GM18502 (cell line): Measurements from ENCODE around the gene NAV3.

Experiments
- ATAC-seq: cut with Tn5 transposase; IDR thresholded peaks from one replicate; pipeline ENCODE4 v1.9.1; 2021; ENCODE audit warnings: mild to moderate bottlenecking; ENCODE audit not compliant: unreplicated experiment, poor library complexity

NAV3 gene

DNA sequence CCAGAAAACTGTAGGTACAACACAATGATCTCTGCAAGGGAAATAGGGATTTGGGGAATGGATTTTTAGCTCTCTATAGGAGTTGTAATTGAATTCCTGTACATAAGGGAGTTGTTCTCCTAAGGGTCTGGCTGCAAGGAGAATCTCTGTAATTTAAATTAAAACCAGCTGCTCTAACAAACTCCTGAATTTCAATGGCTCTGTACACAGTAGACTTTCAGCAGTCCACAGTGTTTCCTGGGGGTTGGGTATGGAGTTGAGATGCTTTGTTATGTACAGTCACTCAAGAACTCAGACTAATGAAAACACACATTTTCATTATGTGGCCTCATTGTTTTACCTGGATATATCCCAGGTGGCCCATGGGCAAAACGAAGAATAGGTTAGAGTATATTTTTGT is 93.2 kb downstream of the NAV3 start:
- no peak for ATAC-seq

DNA sequence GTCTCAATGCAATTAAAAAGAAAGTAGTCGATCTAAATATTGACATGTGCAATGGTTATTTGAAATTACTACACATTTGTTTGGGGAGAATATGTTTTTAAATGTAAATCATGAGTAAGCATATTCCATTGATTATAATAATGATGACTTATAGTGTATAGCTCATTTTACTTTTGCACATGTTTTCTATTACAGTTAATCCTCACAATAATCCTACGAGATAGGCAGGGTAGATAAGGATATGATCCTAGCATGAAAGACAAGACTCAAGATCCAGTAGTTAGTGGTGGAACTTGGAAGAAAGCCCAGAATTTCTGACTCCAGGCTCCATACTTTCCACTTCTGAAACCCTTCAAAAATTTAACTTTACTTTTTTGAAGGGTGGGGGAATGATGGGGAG is 94.0 kb downstream of the NAV3 start:
- no peak for ATAC-seq

DNA sequence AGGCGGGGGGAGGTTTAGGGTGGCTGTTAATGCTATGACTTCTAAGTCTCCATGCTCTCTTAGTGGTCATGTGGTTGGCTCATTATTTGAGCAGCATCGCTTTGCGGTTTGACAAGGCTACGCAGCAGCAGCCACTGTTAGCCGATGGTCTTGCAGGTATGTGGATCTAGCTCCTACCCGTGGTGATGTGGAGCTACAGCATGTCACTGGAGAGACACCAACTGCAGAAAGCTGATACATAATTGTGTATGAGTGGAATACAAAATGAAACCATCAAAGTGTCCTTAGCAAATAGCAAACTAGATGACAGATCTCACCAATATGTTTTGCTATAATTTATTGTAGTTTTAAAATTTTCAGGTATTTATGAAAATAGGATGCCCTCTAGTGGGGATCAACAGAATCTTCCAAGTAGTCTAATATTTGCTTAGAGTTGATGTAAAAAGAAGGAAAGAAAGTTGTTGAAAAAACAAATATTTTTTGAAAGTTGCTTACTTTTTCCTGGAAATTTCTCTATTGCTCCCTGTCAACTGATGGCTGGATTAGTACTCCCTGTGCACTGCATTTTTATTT is 94.9 kb downstream of the NAV3 start:
- peak; percentile 100 for ATAC-seq

DNA sequence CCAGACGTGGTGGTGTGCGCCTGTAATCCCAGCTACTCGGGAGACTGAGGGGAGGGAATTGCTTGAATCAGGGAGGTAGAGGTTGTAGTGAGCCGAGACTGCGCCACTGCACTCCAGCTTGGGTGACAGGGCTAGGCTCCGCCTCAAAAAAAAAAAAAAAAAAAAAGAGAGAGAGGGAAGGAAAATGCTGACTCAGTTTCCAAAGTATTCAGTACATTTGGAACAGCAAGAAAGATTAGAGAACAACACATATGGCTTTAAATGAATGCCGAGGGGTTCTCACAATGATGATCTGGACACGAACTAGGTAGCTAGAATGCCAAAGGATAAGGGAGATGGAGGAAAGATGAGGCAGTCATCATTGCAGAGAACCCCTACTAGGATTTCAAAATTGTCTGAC is 97.4 kb downstream of the NAV3 start:
- no peak for ATAC-seq

DNA sequence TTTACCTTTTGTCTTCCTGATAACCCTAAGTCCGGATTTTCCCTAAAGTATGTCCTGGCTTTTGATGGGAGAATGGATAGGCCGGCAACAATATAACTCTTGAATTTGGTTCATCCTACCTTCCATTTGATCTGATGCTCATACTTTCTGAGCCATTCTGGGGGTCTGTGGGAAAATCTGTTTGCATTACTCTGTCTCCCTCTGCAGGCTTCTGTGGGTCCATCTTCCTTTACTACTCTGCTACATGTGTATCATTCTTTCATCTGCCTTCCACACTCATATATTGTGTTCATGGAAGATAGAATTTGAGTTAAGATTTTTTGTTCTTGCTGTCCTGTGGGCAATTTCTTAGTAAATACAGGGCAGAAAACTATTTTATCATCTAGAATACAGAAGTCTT is 101.5 kb downstream of the NAV3 start:
- ATAC-seq, result no peak

DNA sequence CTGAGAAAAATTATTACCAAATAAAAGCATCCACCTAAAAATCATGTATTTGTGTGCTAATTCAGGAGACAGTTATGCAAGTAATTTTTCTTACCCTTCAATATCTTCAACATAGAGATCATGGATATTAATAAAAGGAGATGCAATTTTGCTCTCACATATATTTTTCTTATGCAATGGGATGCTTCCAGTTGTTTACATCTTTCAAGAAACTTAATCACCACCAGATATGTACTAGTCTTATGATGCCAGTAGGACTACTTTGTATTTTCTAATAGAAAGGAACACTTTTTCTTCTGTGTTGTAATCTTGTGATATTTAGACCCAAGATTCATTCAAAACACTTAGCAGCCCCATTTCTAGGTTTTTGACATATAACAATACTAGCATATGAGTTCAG is 107.6 kb downstream of the NAV3 start:
- no peak for ATAC-seq

DNA sequence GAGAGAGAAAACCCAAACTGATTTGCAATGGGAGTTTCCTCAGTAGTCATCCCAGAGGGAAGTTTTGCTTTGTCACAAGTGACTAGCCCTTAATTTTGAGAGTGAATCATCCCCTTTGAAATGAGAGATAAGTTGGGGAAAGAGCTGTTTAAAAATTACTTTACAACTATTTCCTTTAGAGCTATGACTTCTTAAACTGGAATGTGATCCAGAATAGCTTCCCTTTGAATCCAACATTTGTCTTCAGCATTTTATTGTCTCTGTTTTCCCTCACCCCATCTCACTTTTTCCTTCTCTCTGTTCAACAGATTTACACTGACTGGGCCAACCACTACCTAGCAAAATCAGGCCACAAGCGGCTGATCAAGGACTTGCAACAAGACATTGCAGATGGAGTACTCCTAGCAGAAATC is 109.3 kb downstream of the NAV3 start:
- no peak for ATAC-seq

DNA sequence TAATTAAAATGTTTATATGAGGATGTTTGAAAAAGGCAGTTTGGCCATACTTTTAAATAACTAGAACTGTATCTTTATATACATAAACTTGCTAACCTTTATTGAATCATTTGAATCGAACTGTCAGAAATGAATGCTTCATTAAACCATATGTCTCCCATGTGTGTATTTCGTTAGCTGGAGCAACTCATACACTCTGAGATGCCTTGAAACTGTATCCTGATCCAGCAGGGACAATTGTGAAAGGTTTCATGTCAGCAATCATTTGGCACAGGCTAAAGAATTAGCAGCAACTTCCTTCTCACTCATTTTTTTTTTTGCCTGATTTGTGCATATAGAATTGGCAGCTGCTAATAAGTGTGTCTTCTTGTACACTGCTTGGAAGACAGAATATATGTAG is 109.9 kb downstream of the NAV3 start:
- no peak for ATAC-seq

DNA sequence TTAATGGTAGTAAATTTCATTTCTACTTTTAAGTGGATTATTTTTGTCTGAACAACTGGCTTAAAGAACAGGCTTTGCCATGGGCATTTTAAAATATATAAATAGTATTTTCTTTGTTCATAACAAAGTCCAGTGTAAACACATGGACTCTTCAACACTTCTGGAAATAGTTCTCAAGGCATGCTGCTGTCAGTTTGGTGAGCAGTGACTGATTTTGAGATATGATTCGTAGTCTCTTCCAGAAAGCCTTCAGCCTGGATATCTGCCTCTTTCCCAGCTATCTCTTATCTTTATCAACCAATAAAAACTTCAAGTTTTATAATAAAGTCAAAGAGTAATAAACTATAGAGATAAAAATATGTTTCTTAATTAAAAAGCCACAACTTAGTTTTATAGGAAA is 110.7 kb downstream of the NAV3 start:
- no peak for ATAC-seq

DNA sequence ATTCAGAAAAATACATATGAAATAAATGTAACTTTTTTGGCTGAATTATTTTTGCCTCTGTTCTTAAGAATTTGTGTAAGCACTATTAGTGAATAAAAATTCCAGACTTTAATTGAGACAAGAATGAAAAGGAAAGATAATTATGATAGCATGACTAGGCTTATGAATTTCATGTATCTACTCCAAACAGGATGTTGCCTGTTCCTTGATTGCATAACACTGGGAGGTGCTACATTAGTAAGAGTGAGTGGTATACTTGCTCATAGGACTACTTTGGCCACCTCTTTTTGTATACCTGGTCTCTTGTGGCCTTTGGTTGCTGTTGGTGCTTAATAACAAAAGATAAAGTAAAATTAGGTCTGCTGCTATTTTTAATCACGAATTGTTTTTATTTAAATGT is 112.8 kb downstream of the NAV3 start:
- no peak for ATAC-seq

DNA sequence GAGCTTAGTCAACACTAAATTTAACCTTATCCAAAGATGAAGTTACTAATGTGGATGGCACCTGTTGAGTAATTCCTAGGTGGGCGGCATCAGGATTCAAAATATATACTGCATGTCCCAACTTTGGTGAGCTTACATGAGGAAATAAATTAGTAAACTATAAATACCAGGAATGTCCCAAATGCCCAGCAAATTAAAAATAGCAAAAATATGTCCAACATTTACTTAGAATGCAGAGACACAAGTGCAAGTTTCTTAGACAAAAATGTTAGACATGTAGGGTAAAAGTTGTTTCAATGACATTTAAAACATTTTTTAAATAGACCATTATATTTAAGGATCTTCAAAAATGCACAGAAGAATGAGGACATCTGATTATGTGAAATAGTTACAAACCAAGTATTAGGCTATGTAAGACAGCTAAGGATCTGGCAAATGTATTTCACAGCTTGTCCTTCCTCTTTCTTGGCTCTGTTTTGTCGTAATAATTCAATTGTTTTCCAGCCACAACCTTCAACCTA is 115.9 kb downstream of the NAV3 start:
- ATAC-seq, result no peak

DNA sequence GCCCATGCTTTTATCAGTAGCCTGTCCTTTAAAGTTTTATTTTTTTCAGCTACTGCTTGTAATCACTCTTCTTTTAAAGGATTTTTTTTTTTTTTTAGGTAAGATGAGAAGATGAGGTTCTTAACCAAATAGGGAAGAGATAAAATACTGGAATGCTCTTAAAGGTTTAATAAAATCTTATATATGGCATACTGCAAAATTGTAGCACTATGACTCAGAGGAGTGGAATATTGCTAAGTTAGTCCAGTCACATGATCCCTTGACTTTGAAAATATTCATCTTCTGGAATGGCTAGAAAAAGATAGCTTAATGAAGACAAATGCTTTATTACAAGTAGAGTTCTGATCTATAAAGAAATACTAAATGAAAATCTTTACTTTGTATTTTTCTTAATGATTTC is 116.6 kb downstream of the NAV3 start:
- no peak for ATAC-seq

DNA sequence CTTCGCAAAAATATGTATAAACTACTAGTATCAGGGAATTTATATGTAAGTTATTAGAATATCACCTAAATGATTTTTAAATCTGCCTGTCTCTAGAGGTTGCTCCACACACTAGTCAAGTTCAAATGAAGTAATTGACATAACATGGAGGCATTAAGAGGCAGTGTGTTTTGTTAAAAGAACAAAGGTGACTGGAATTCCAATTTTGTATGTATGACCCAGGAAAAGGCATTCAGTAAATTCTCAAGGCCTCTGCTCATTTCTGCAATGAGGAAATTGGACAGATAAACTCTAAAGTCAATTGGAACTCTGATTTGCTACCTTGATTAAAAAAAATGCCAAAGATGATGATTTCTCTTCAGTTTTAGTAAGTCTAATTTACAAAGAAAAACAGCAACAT is 117.1 kb downstream of the NAV3 start:
- ATAC-seq, result no peak

DNA sequence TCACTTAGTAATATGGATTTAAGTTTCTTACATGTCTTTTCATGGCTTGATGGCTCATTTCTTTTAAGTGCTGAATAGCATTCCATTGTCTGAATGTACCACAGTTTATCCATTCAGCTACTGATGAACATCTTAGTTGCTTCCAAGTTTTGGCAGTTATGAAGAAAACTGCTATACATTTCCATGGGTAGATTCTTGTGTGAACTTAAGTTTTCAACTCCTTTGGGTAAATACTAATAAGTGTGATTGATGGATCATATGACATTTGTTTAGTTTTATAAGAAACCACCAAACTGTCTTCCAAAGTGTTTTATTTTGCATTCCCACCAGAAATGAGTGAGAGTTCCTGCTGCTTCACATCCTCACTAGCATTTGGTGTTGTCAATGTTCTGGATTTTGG is 119.2 kb downstream of the NAV3 start:
- no peak for ATAC-seq

DNA sequence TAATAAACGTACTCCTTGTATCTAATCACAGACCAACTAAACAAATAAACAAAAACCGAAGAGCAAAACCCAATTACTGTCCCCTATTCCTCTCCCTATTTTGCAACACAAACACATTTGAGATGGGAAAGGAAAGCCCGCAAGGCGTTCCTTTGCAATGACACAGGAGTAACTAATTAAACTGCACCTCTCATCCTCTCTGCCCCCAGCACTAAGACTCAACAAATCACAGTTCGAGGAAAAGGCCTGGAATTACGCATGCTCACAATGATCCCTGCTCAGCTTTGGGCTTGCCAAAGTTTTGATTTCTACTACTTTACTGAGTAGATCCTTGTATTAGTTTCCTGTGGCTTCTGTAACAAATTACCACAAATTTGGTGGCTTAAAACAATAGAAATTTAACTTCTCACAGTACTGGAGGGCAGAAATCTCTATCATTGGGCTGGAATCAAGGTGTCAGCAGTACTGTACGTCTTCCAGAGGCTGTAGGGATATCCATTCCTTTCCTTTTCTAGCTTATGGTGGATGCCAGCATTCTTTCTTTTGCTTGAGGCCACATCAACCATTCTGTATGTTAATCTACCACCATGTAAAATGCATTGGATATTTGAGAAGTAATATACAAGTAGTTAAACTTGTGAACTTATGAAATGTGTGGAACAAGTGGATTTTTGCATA is 123.0 kb downstream of the NAV3 start:
- no peak for ATAC-seq

DNA sequence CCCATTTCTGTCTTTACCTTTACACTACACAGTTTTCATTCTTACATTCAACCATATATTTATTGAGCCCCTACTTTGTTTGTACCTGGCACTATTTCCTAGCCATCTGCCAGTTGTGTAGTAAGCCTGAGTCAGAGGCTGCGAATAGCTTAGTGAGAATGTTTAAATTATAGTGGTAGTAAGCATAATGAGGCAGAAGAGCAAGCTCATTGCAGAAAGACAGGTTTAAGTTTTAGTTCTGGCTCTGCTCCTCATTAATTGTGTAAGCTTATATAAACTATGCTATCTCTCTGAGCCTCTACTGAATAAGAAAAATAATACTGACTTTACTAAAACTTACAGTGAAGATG is 123.5 kb downstream of the NAV3 start:
- ATAC-seq, result no peak

DNA sequence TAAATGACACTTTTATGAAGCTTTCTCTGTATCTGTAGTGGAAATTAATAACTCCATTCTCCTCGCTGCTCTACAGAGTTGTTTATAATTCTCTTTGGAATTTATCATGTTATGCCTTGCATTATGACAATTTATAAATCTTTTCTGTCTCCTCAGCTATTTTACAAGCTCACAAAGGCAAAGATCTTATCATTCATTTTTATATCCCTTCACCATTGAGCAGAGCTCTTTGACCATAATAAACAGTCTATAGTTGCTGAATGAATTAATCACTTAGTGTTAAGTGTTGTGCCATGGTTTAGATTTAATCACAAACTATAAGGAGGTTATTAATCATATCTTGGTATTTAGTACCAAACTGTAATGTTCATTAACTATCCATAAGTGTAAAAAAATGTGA is 126.4 kb downstream of the NAV3 start:
- no peak for ATAC-seq

DNA sequence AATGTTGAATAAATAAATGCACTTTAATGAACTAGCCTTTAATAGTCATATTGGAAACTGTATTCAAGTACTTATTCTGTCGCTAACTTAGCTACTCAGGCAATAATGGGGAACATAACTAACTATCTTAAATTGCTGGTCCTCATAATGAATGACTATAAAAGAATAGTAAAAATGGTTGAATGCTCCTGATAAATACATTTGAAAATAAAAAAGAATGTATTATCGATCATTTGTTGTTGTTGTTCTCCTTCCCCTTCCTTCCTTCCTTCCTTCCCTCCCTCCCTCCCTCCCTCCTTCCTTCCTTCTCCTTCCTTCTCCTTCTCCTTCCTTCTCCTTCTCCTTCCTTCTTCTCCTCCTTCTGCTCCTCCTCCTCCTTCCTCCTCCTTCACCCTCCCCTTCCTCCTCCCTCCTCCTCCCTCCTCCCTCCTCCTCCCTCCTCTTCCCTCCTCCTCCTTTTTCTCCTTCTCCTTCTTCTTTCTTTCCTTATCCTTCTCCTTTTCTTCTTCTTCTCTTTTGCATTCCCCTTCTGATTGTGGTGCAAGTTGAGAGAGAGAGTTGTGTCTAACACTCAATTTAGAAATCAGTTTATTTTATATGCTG is 133.0 kb downstream of the NAV3 start:
- ATAC-seq, result no peak

DNA sequence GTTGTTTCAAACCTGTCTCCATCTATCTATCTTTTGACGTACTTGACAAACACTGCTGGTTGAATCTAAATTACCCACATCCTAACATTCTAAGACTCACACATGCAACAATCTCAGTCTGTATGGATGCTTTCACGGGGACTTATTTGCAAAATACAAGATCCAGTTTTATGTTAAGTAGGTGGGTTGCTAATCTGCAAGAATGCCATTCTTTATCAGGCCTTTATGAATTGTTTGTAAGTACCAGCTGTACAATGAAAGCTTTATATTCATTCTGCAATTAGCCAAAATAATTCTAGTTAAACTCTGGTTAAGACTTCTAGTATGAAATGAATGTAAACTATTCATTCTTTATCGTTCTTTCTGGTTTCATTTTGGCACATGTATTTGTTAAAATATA is 135.1 kb downstream of the NAV3 start:
- ATAC-seq, result no peak

DNA sequence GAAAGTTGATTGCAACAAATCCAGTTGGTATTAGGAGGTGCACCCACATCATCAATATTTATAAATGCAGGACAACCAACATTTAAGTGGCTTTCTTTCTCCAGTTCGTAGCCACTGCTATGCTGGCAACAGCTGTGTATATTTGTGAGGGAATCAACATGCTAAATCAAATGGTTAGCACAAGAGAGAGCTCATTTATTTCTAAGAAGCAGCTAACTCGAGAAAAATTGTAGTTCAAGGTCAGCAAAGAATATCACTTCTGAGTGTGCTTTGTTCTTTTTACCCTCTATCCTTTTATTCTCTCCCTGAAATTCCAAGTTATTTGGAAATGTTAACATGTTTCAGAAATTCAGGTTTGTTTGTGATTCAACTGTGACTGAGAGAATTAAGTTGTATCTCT is 137.3 kb downstream of the NAV3 start:
- ATAC-seq, result no peak

DNA sequence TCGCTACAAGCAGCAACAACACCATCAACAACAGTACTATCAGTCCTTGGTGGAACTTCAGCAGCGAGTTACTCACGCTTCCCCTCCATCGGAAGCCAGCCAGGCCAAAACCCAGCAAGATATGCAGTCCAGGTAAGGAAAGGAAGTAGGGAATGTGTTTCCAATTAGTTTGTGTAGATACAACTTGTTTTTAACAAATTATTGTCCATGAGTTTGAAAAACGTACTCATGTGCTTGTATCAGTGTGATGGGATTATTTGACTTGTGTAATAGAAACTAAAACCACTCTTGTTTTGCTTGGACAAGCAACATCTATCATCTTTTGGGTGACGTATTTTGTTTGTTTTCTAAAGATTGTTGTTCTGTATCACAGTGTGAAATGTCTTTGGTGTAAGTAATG is 137.9 kb downstream of the NAV3 start:
- no peak for ATAC-seq

DNA sequence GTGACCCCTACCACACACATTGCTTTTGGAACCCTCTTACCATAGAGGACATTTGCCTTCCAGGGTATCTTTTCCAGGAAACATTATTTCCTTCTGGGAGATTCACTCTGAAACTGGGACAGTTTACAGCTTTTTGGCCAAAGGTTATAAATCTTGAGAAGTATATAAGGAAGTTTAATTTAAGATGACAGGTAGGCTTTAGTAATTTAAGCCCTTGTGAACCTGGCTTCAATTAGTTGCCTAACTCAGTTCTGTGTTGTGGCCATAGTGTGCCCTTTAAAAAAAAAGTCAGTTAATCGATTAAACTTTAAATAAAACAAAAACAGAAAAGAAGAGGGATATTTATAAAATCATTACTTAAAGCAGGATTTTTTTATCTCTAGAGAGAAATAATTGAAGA is 142.9 kb downstream of the NAV3 start:
- ATAC-seq, result no peak
